K562 (cell line): ENCODE results near the gene RAP1GDS1. TPM values are rescaled to one million over a fixed set of nuclear protein-coding genes. Genes with fewer than 3 reads are reported as not detected.

Experiments
- ATAC-seq: fragments of 200-7000 bp; cut with Tn5 transposase; 3 replicates; pipeline ENCODE4 v1.9.1; 2020; ENCODE audit warnings: moderate library complexity
- BruUV-seq: library from RNA; stranded (reverse); fragments of 400-500 nt; replicated peaks from 2 replicates; lab custom pipeline; 2021; lab: Mats Ljungman, UMichigan
- CTCF ChIA-PET: fragments of 300-600 bp; formaldehyde crosslinking; extraction: SDS; loops from one replicate; lab custom pipeline; 2021; ENCODE audit warnings: low intra/inter-chr PET ratio; lab: Yijun Ruan, JAX
- POLR2A ChIA-PET: fragments of 300-600, 350-650 bp; sonication (Branson Sonifier 250); formaldehyde crosslinking; extraction: SDS; loops from one replicate; lab custom pipeline; 2021; ENCODE audit warnings: antibody characterized with exemption, inconsistent platforms; lab: Yijun Ruan, JAX
- DNase-seq, 4 experiments: peaks; one replicate each; pipeline versions ENCODE4 v3.0.0 to v3.0.0-alpha.2; 2011 to 2018; ENCODE audit warnings: low spot score in 3 of 4, mixed read lengths in 3 of 4; ENCODE audit errors: extremely low read depth in 1 of 4
- FAIRE-seq: peaks from 2 replicates; lab custom pipeline; 2011; peaks lifted over from hg19 to GRCh38; lab: Jason Lieb, UNC
- H2AFZ ChIP-seq: 2 replicates; pipeline ENCODE4 v1.6.0; 2011; ENCODE audit warnings: low read depth, low read length, control low read depth, inconsistent platforms
- H3K27ac ChIP-seq: fragments of 200-600 bp; 3 replicates; pipeline ENCODE4 v1.8.0; 2011; ENCODE audit warnings: low read depth, mild to moderate bottlenecking, control low read depth, inconsistent platforms, low read length, moderate library complexity, mixed read lengths; ENCODE audit errors: extremely low read depth
- H3K27me3 ChIP-seq, 2 experiments: fragments of 300-600 bp in 1 of 2; 2 replicates in 1 of 2; 3 replicates in 1 of 2; pipeline versions ENCODE4 v1.6.0 to v1.8.0; 2011; ENCODE audit warnings: inconsistent platforms in 2 of 2, low read length in 2 of 2, mild to moderate bottlenecking in 1 of 2, mixed read lengths in 1 of 2, moderate library complexity in 1 of 2; ENCODE audit not compliant: control insufficient read depth in 2 of 2, insufficient read depth in 2 of 2
- H3K36me3 ChIP-seq: fragments of 300-600 bp; 3 replicates; pipeline ENCODE4 v1.8.0; 2011; ENCODE audit warnings: mild to moderate bottlenecking, low read length, inconsistent platforms; ENCODE audit not compliant: control insufficient read depth, insufficient read depth
- H3K4me1 ChIP-seq, 2 experiments: fragments of 200-600 bp in 1 of 2; replicated peaks in 1 of 2; 2 replicates in 1 of 2; 3 replicates in 1 of 2; pipeline versions ENCODE4 v1.5.1 to v1.8.0; 2011; ENCODE audit warnings: inconsistent platforms in 2 of 2, low read length in 2 of 2, mild to moderate bottlenecking in 1 of 2, mixed read lengths in 1 of 2, moderate library complexity in 1 of 2; ENCODE audit not compliant: control insufficient read depth in 2 of 2, insufficient read depth in 2 of 2
- H3K4me2 ChIP-seq: 2 replicates; pipeline ENCODE4 v1.6.1; 2011; ENCODE audit warnings: low read length, control low read depth, inconsistent platforms, mixed read lengths; ENCODE audit not compliant: insufficient read depth
- H3K4me3 ChIP-seq: fragments of 200-600 bp; sonication (generic), shearing (Covaris generic); 2 replicates; pipeline ENCODE4 v1.5.1; 2016; ENCODE audit warnings: control low read depth, inconsistent platforms
- H3K79me2 ChIP-seq: fragments of 200-600 bp; 3 replicates; pipeline ENCODE4 v1.8.0; 2011; ENCODE audit warnings: low read length, inconsistent platforms; ENCODE audit not compliant: control insufficient read depth, insufficient read depth
- H3K9ac ChIP-seq, 2 experiments: 2 replicates each; pipeline versions ENCODE4 v1.6.0 to v1.6.1; 2011; ENCODE audit warnings: low read depth in 2 of 2, low read length in 2 of 2, control low read depth in 1 of 2, inconsistent platforms in 1 of 2, mild to moderate bottlenecking in 1 of 2, mixed read lengths in 1 of 2; ENCODE audit not compliant: insufficient read depth in 1 of 2
- H3K9me1 ChIP-seq: one replicate; pipeline ENCODE4 v1.6.0; 2011; ENCODE audit warnings: inconsistent platforms, mild to moderate bottlenecking, low read length, moderate library complexity; ENCODE audit not compliant: control insufficient read depth, insufficient read depth
- H3K9me3 ChIP-seq: replicated peaks from 2 replicates; pipeline ENCODE4 v1.5.1; 2011; ENCODE audit warnings: low read depth, low read length, inconsistent platforms; ENCODE audit not compliant: control insufficient read depth, insufficient read depth
- H4K20me1 ChIP-seq: replicated peaks from 2 replicates; pipeline ENCODE4 v1.6.1; 2011; ENCODE audit warnings: low read length, inconsistent platforms, mixed read lengths; ENCODE audit not compliant: control insufficient read depth, insufficient read depth
- ATF7 ChIP-seq: fragments of 450-650 bp; IDR thresholded peaks from 2 replicates; pipeline ENCODE4 v1.7.1; 2014; ENCODE audit warnings: mild to moderate bottlenecking, moderate library complexity
- C11orf30 ChIP-seq: fragments of 450-650 bp; IDR thresholded peaks from 2 replicates; pipeline ENCODE4 v1.6.1; 2016; ENCODE audit warnings: low read depth, mild to moderate bottlenecking
- GABPB1 ChIP-seq: sonication (generic); formaldehyde crosslinking; IDR thresholded peaks from 2 replicates; pipeline ENCODE4 v1.8.0; 2022; ENCODE audit warnings: mild to moderate bottlenecking, missing genetic modification reagents
- GTF2F1 ChIP-seq: IDR thresholded peaks from 2 replicates; pipeline ENCODE4 v1.6.1; 2011; ENCODE audit warnings: low read depth, low read length, improper control_type of control experiment
- HMGXB4 ChIP-seq: sonication (generic); formaldehyde crosslinking; IDR thresholded peaks from 2 replicates; pipeline ENCODE4 v1.8.1; 2023; ENCODE audit warnings: mild to moderate bottlenecking, missing genetic modification reagents
- ILK ChIP-seq: fragments of 450-650 bp; IDR thresholded peaks from 2 replicates; pipeline ENCODE4 v1.6.1; 2016; ENCODE audit warnings: missing genetic modification characterization, low read depth, mild to moderate bottlenecking, missing compliant biosample characterization, moderate library complexity, borderline replicate concordance
- MAFG ChIP-seq: fragments of 450-650 bp; conservative IDR thresholded peaks from 2 replicates; pipeline ENCODE4 v1.6.1; 2016; ENCODE audit warnings: missing genetic modification characterization, missing compliant biosample characterization
- NFIC ChIP-seq: fragments of 450-650 bp; IDR thresholded peaks from 2 replicates; pipeline ENCODE4 v1.6.1; 2017; ENCODE audit warnings: mild to moderate bottlenecking, inconsistent platforms
- SAFB2 ChIP-seq: fragments of 200-400 bp; formaldehyde crosslinking; IDR thresholded peaks from 2 replicates; pipeline ENCODE4 v1.6.1; 2018; ENCODE audit warnings: borderline replicate concordance, low read length, low read depth, moderate library complexity; ENCODE audit not compliant: severe bottlenecking
- SIN3B ChIP-seq: fragments of 450-650 bp; IDR thresholded peaks from 2 replicates; pipeline ENCODE4 v1.6.1; 2017; ENCODE audit warnings: low read depth, mild to moderate bottlenecking, moderate library complexity
- SREBF1 ChIP-seq: fragments of 150-350 bp; IDR thresholded peaks from 2 replicates; pipeline ENCODE4 v1.6.1; 2014; ENCODE audit warnings: antibody characterized with exemption, low read depth, low read length, borderline replicate concordance
- TGIF2 ChIP-seq: sonication (generic); formaldehyde crosslinking; IDR thresholded peaks from 2 replicates; pipeline ENCODE4 v1.8.1; 2022; ENCODE audit warnings: mild to moderate bottlenecking, missing genetic modification reagents, moderate library complexity
- ZNF316 ChIP-seq: fragments of 450-650 bp; IDR thresholded peaks from 2 replicates; pipeline ENCODE4 v1.6.1; 2016
- ZNF436 ChIP-seq: fragments of 250-450, 450-650 bp; sonication (Bioruptor Pico); formaldehyde crosslinking; IDR thresholded peaks from 2 replicates; pipeline ENCODE4 v1.7.0; 2020; ENCODE audit warnings: mild to moderate bottlenecking
- ZNF507 ChIP-seq: conservative IDR thresholded peaks from 2 replicates; pipeline ENCODE4 v1.6.1; 2017; ENCODE audit warnings: missing genetic modification characterization, missing compliant biosample characterization
- WGBS: fragments of 100-300 bp; shearing (Covaris generic); methylation state at CpG from one replicate; pipeline ENCODE4 v1.1.6; 2016; ENCODE audit warnings: low coverage, mixed read lengths; ENCODE audit not compliant: insufficient coverage; ENCODE audit errors: missing lambda C conversion rate; 5-methylcytosine and 5-hydroxymethylcytosine counted together
- in situ Hi-C: fragments of 300-500 bp; cut with MboI; formaldehyde crosslinking; loops from 4 replicates; pipeline ENCODE4 v1.15.0; 2018; ENCODE audit warnings: inconsistent platforms, mixed read lengths
- intact Hi-C: fragments of 100-400 bp; cut with micrococcal nuclease; formaldehyde crosslinking; loops from 2 replicates; pipeline ENCODE4 v1.14.2; 2022
- polyA plus RNA-seq, 8 experiments: library from polyadenylated mRNA; depleted of rRNA in 4 of 8; stranded (reverse) in 5 of 8; unstranded in 3 of 8; fragments of >200 nt; fragmentation: Nextera tagmentation in 2 of 8; fragmentation: Illumina TruSeq in 1 of 8; extraction: Ambion mirVana in 2 of 8; extraction: Trizol in 1 of 8; gene quantifications; 2 replicates each; pipeline versions ENCODE4 v1.2.1 to v1.2.3, GENCODE V29; 2011 to 2014; ENCODE audit warnings: inconsistent platforms in 1 of 8, missing spikeins in 1 of 8
- total RNA-seq, 7 experiments: library from RNA; depleted of rRNA in 6 of 7; stranded (reverse); fragments of >200 nt in 6 of 7; fragmentation: Illumina TruSeq in 2 of 7; extraction: Trizol in 2 of 7; gene quantifications; 2 replicates each; pipeline versions ENCODE4 v1.2.1 to v1.2.3, GENCODE V29; 2011 to 2021; ENCODE audit warnings: low replicate concordance in 1 of 7
- TF ChIP-seq, protein P1 (sequence below): fragments of 250-450 bp; sonication (Bioruptor Pico); IDR thresholded peaks from 2 replicates; pipeline ENCODE4 v1.8.0; 2021; ENCODE audit warnings: borderline replicate concordance, mild to moderate bottlenecking, moderate library complexity; ENCODE audit not compliant: poor library complexity, severe bottlenecking
- TF ChIP-seq, protein P2 (sequence below): fragments of 450-650 bp; conservative IDR thresholded peaks from 2 replicates; pipeline ENCODE4 v1.6.1; 2016; ENCODE audit warnings: missing genetic modification characterization, low read depth, mild to moderate bottlenecking, missing compliant biosample characterization, moderate library complexity
- TF ChIP-seq, protein P3 (sequence below): fragments of 250-450 bp; sonication (Bioruptor Pico); IDR thresholded peaks from 2 replicates; pipeline ENCODE4 v1.8.0; 2021; ENCODE audit warnings: mild to moderate bottlenecking, moderate library complexity

RAP1GDS1 gene
- total and polyA plus RNA-seq, 9 of the 15 experiments (the other 6 are each of a cell fraction or from before 2014, with no cell fraction given) = 27.2 to 55.6 (median 31.5) TPM

- TF ChIP-seq GTF2F1 (no peak), HMGXB4 (CRISPR knock-in tag) (no peak), ILK (no peak), MAFG (tag) (0 out of 2 replicates have a peak, but pooled peaks have one; percentile 6), ZNF507 (no peak), SAFB2 (no peak)
Measured at GRCh38 chr4:98248934-98249333, 12.2 kb upstream of the RAP1GDS1 start (continued).

DNA sequence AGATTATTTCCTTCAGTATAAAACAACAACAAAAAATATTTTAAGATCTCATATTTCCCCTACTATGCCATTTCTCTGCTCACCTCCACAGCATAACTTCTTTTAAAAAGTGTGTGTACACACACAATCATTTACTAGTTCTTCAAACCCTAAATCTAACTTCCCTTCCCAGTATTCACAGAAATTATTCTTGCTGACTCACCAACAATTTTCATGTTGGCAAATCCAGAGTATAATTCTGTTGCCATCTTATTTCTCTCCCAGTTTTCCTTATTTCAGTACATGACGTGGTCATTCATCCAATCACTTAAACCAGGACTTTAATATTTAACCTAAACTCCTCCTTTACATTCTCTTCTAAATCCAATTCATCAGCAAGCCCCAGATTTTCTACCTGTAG, 11.4 kb upstream of the RAP1GDS1 start:
- no TSS peak for BruUV-seq
- FAIRE-seq = no peak
- ATAC-seq = no peak
- H3K36me3 ChIP-seq = no peaks in the 10 kb centered on the region
- no peak overlapping the region for H3K27ac ChIP-seq
- H3K27me3 ChIP-seq = no peaks in the 10 kb centered on the region; a peak in 2 of 5 replicates
- no peaks in the 10 kb centered on the region for H3K4me1 ChIP-seq
- CTCF ChIA-PET = no interaction called here
- intact Hi-C loops (loop anchor here (10.0 kb wide), 1 partner anchor 215 kb away; no protein-coding TSS in a partner anchor), in situ Hi-C loops (no loop called here)
- no peaks in the 10 kb centered on the region for H3K9me3 ChIP-seq
- POLR2A ChIA-PET = no interaction called here
- no peaks in the 10 kb centered on the region for H3K79me2 ChIP-seq
- no peak overlapping the region for H3K9ac ChIP-seq
- H4K20me1 ChIP-seq = no peaks in the 10 kb centered on the region
- no peak overlapping the region for H3K4me3 ChIP-seq
- WGBS = 17% methylated on average over 1 of the region's 1 CpG
- no peak overlapping the region for H3K4me2 ChIP-seq
- no peak for DNase-seq
- H2AFZ ChIP-seq = no peak overlapping the region
- H3K9me1 ChIP-seq = no peaks in the 10 kb centered on the region
- no peak for TF ChIP-seq NFIC
- peak; percentile 61 for TF ChIP-seq MAFG (tag)
- TF ChIP-seq, protein P1, sequence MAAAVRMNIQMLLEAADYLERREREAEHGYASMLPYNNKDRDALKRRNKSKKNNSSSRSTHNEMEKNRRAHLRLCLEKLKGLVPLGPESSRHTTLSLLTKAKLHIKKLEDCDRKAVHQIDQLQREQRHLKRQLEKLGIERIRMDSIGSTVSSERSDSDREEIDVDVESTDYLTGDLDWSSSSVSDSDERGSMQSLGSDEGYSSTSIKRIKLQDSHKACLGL (CRISPR knock-in tag) = no peak
- TF ChIP-seq ATF7 = no peak
- no peak for TF ChIP-seq TGIF2 (CRISPR knock-in tag)
- no peak for TF ChIP-seq GABPB1 (CRISPR knock-in tag)
- TF ChIP-seq SIN3B = no peak
- peak; percentile 77 for TF ChIP-seq ZNF316
- TF ChIP-seq, protein P2, sequence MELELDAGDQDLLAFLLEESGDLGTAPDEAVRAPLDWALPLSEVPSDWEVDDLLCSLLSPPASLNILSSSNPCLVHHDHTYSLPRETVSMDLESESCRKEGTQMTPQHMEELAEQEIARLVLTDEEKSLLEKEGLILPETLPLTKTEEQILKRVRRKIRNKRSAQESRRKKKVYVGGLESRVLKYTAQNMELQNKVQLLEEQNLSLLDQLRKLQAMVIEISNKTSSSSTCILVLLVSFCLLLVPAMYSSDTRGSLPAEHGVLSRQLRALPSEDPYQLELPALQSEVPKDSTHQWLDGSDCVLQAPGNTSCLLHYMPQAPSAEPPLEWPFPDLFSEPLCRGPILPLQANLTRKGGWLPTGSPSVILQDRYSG (tag) = no peak
- TF ChIP-seq C11orf30 = peak; percentile 68; the same call in 1 of the 2 replicates
- TF ChIP-seq ZNF436 (CRISPR knock-in tag) = no peak
- TF ChIP-seq, protein P3, sequence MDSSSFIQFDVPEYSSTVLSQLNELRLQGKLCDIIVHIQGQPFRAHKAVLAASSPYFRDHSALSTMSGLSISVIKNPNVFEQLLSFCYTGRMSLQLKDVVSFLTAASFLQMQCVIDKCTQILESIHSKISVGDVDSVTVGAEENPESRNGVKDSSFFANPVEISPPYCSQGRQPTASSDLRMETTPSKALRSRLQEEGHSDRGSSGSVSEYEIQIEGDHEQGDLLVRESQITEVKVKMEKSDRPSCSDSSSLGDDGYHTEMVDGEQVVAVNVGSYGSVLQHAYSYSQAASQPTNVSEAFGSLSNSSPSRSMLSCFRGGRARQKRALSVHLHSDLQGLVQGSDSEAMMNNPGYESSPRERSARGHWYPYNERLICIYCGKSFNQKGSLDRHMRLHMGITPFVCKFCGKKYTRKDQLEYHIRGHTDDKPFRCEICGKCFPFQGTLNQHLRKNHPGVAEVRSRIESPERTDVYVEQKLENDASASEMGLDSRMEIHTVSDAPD (CRISPR knock-in tag) = no peak
- TF ChIP-seq SREBF1 = no peak
